CD14-positive monocyte (primary cell): Measurements from ENCODE around the gene NOPCHAP1. TPM values are rescaled to one million over a fixed set of nuclear protein-coding genes. Genes with fewer than 3 reads are reported as not detected.
A peak's percentile ranks its signal among the peaks of the same experiment; 100 is the strongest.

Experiments used
- DNase-seq, 3 donors: peaks; one replicate each; pipeline ENCODE4 v3.0.0-alpha.2; 2011 to 2022
- H2AFZ ChIP-seq: 2 replicates; pipeline ENCODE4 v1.6.0; 2012; ENCODE audit warnings: mild to moderate bottlenecking, low read depth, low read length, inconsistent platforms; ENCODE audit not compliant: insufficient read depth, poor library complexity, severe bottlenecking
- H3K27ac ChIP-seq, 2 donors: 1 replicate in 1 of 2; 2 replicates in 1 of 2; pipeline ENCODE4 v1.5.1; 2012 to 2013; ENCODE audit warnings: low read length in 2 of 2, control low read depth in 1 of 2, inconsistent platforms in 1 of 2, low read depth in 1 of 2, mild to moderate bottlenecking in 1 of 2
- H3K27me3 ChIP-seq, 2 donors: one replicate each; pipeline versions ENCODE4 v1.6.0 to v1.6.1; 2011 to 2013; ENCODE audit warnings: low read length in 2 of 2; ENCODE audit not compliant: control insufficient read depth in 2 of 2, insufficient read depth in 2 of 2
- H3K36me3 ChIP-seq, 2 donors: replicated peaks in 1 of 2; 1 replicate in 1 of 2; 2 replicates in 1 of 2; pipeline versions ENCODE4 v1.5.1 to v1.6.1; 2012 to 2013; ENCODE audit warnings: low read length in 2 of 2, control low read depth in 1 of 2, inconsistent platforms in 1 of 2, mild to moderate bottlenecking in 1 of 2; ENCODE audit not compliant: insufficient read depth in 2 of 2, control insufficient read depth in 1 of 2
- H3K4me1 ChIP-seq, 2 donors: 1 replicate in 1 of 2; 2 replicates in 1 of 2; pipeline versions ENCODE4 v1.5.1 to v1.6.1; 2012 to 2013; ENCODE audit warnings: low read length in 2 of 2, control low read depth in 1 of 2, inconsistent platforms in 1 of 2, mild to moderate bottlenecking in 1 of 2, moderate library complexity in 1 of 2; ENCODE audit not compliant: insufficient read depth in 2 of 2, control insufficient read depth in 1 of 2
- H3K4me2 ChIP-seq: replicated peaks from 2 replicates; pipeline ENCODE3; 2012; ENCODE audit warnings: low read length, moderate library complexity, mild to moderate bottlenecking; ENCODE audit not compliant: poor library complexity, severe bottlenecking; ENCODE audit errors: extremely low read depth
- H3K4me3 ChIP-seq, 3 experiments: fragments of 200-600 bp in 1 of 3; sonication (generic) in 1 of 3; replicated peaks in 1 of 3; 1 replicate in 2 of 3; 2 replicates in 1 of 3; pipeline ENCODE4 v1.5.1; 2011 to 2013; ENCODE audit warnings: low read length in 3 of 3, mild to moderate bottlenecking in 3 of 3, control low read depth in 2 of 3, low read depth in 2 of 3, inconsistent platforms in 1 of 3, moderate library complexity in 1 of 3
- H3K79me2 ChIP-seq: 2 replicates; pipeline ENCODE4 v1.6.0; 2012; ENCODE audit warnings: mild to moderate bottlenecking, control low read depth, inconsistent platforms, low read length, moderate library complexity; ENCODE audit not compliant: insufficient read depth
- H3K9ac ChIP-seq: 2 replicates; pipeline ENCODE4 v1.6.0; 2017; ENCODE audit warnings: low read length, mild to moderate bottlenecking; ENCODE audit not compliant: insufficient read depth, poor library complexity, severe bottlenecking
- H3K9me3 ChIP-seq, 2 donors: replicated peaks in 1 of 2; 1 replicate in 1 of 2; 2 replicates in 1 of 2; pipeline versions ENCODE4 v1.5.1 to v1.6.1; 2012 to 2013; ENCODE audit warnings: low read length in 2 of 2, control low read depth in 1 of 2; ENCODE audit not compliant: control insufficient read depth in 1 of 2, insufficient read depth in 1 of 2
- H4K20me1 ChIP-seq: 2 replicates; pipeline ENCODE4 v1.6.0; 2012; ENCODE audit warnings: mild to moderate bottlenecking, low read length, control low read depth, moderate library complexity; ENCODE audit not compliant: insufficient read depth
- H3K27ac Mint-ChIP-seq, 7 donors: one replicate each; pipeline ENCODE4 v1.8.0; 2020; ENCODE audit warnings: mild to moderate bottlenecking in 7 of 7, mixed read lengths in 7 of 7, moderate library complexity in 6 of 7, inconsistent platforms in 2 of 7
- H3K27me3 Mint-ChIP-seq, 3 donors: one replicate each; pipeline ENCODE4 v1.8.0; 2021 to 2022; ENCODE audit warnings: low read depth in 3 of 3, mild to moderate bottlenecking in 3 of 3, mixed read lengths in 3 of 3, moderate library complexity in 3 of 3, inconsistent platforms in 1 of 3
- H3K36me3 Mint-ChIP-seq, 2 donors: one replicate each; pipeline ENCODE4 v1.8.0; 2020; ENCODE audit warnings: mixed read lengths in 2 of 2, inconsistent platforms in 1 of 2, mild to moderate bottlenecking in 1 of 2
- H3K4me1 Mint-ChIP-seq: one replicate; pipeline ENCODE4 v1.8.0; 2020; ENCODE audit warnings: mild to moderate bottlenecking, mixed read lengths
- H3K4me3 Mint-ChIP-seq, 2 donors: one replicate each; pipeline ENCODE4 v1.8.0; 2020; ENCODE audit warnings: mild to moderate bottlenecking in 2 of 2, mixed read lengths in 2 of 2, moderate library complexity in 1 of 2
- H3K9me3 Mint-ChIP-seq, 7 donors: one replicate each; pipeline ENCODE4 v1.8.0; 2020 to 2022; ENCODE audit warnings: mixed read lengths in 7 of 7, mild to moderate bottlenecking in 6 of 7, moderate library complexity in 6 of 7, inconsistent platforms in 2 of 7
- CTCF ChIP-seq: fragments of 200-600 bp; IDR thresholded peaks from one replicate; pipeline ENCODE4 v1.8.0; 2022; ENCODE audit warnings: antibody characterized with exemption, mild to moderate bottlenecking
- WGBS: methylation state at CpG from one replicate; pipeline ENCODE4 v1.1.5; 2013; ENCODE audit warnings: missing lambda C conversion rate; ENCODE audit not compliant: insufficient coverage; 5-methylcytosine and 5-hydroxymethylcytosine counted together
- intact Hi-C, 2 donors: fragments of 100-400 bp; cut with micrococcal nuclease; formaldehyde crosslinking; loops; one replicate each; pipeline versions ENCODE4 v1.15.0 to v1.15.1; 2023
- polyA minus RNA-seq: library from RNA; depleted of rRNA, polyadenylated mRNA; stranded (reverse); fragments of >200 nt; gene quantifications from 2 replicates; pipeline ENCODE4 v1.2.3, GENCODE V29; 2012
- polyA plus RNA-seq, 3 donors: library from polyadenylated mRNA; depleted of rRNA in 1 of 3; unstranded in 2 of 3; stranded (reverse) in 1 of 3; fragments of 300-500 nt in 2 of 3; fragments of >200 nt in 1 of 3; fragmentation: Illumina TruSeq in 2 of 3; gene quantifications; 1 replicate in 2 of 3; 2 replicates in 1 of 3; pipeline ENCODE4 v1.2.3, GENCODE V29; 2012 to 2021
- total RNA-seq, 12 experiments: library from RNA in 1 of 12; stranded (reverse) in 1 of 12; fragments of 120-200 nt in 1 of 12; gene quantifications; one replicate each; pipeline ENCODE4 v1.2.4 and lab custom pipeline; 2013 to 2026; ENCODE audit warnings: mixed read lengths in 6 of 12, inconsistent platforms in 1 of 12

NOPCHAP1 gene
- total RNA-seq (2013): 24.8 TPM
- polyA plus RNA-seq (10 to 100 TPM in 2 of 3 donors, 1 to 10 TPM in 1; 2.6 to 14.0 (median 12.0) TPM), polyA minus RNA-seq (5.4 and 6.9 TPM in 2 replicates), total RNA-seq (lab: John Stamatoyannopoulos, UW) (3.0 to 15.5 (median 6.0) reads per million in 11 experiments)

GRCh38 chr12:104986022-104986941 is at the start of gene NOPCHAP1:
TSS of gene NOPCHAP1 (plus strand) at chr12:104986316. CDS start at chr12:104986353, 37 bp downstream.
- Histone ChIP-seq H2AFZ (peak within 1 kb of the TSS; percentile 98), H3K79me2 (peaks cover 21% of the 10 kb centered on the region), H3K27me3 (no peaks in the 10 kb centered on the region), H3K27ac (peak within 1 kb of the TSS in 1 of 2 donors; percentile 73), H3K4me2 (peak within 1 kb of the TSS; percentile 92), H3K4me1 (peaks cover 23 to 27% of the 10 kb centered on the region in 2 donors), H3K9me3 (no peaks in the 10 kb centered on the region), H3K4me3 (peak within 1 kb of the TSS; percentile 79 to 98 (median 97)), H4K20me1 (peaks cover 6% of the 10 kb centered on the region), H3K9ac (peak within 1 kb of the TSS; percentile 72), H3K36me3 (peaks cover 12 to 32% of the 10 kb centered on the region in 2 donors)
- intact Hi-C loops: no loop called here
- H3K36me3 Mint-ChIP-seq: peaks cover 23 to 24% of the 10 kb centered on the region in 2 donors
- H3K4me3 Mint-ChIP-seq: peak within 1 kb of the TSS; percentile 87 to 91
- H3K27ac Mint-ChIP-seq: peak within 1 kb of the TSS in 6 of 7 donors; percentile 63 to 86 (median 80)
- H3K27me3 Mint-ChIP-seq: peaks cover 0 to 2% (median 2%) of the 10 kb centered on the region in 3 donors
- H3K9me3 Mint-ChIP-seq: peaks cover 0 to 4% (median 0%) of the 10 kb centered on the region in 7 donors
- H3K4me1 Mint-ChIP-seq: peaks cover 24% of the 10 kb centered on the region
- DNase-seq: peak; percentile 53 to 74 (median 66)
- TF ChIP-seq CTCF: no peak
- under 1% methylated on average over 53 of the region's 59 CpGs for WGBS

GRCh38 chr12:104938371-104938770 is 47.7 kb upstream of the NOPCHAP1 start:
- no peak overlapping the region for H3K4me2 ChIP-seq
- intact Hi-C loops: no loop called here
- no peak overlapping the region for H2AFZ ChIP-seq
- H3K36me3 ChIP-seq: no peaks in the 10 kb centered on the region
- H3K79me2 ChIP-seq: no peaks in the 10 kb centered on the region
- H3K27me3 ChIP-seq: no peaks in the 10 kb centered on the region
- Mint-ChIP-seq H3K4me3 (no peak overlapping the region), H3K36me3 (no peaks in the 10 kb centered on the region), H3K27me3 (peaks cover 2 to 9% (median 2%) of the 10 kb centered on the region in 3 donors), H3K27ac (no peak overlapping the region), H3K4me1 (no peaks in the 10 kb centered on the region), H3K9me3 (peaks cover 0 to 11% (median 5%) of the 10 kb centered on the region in 7 donors)
- no CpG with 5 or more reads among the region's 3 CpGs for WGBS
- H4K20me1 ChIP-seq: no peaks in the 10 kb centered on the region
- no peak overlapping the region for H3K4me3 ChIP-seq
- H3K4me1 ChIP-seq: no peaks in the 10 kb centered on the region
- no peak for TF ChIP-seq CTCF
- no peak overlapping the region for H3K9ac ChIP-seq
- peaks cover 0 to 3% of the 10 kb centered on the region in 2 donors for H3K9me3 ChIP-seq
- no peak overlapping the region for H3K27ac ChIP-seq
- DNase-seq: no peak
